OCI-LY7 (cell line): Measurements from ENCODE around the gene BHLHA9. TPM values are rescaled to one million over a fixed set of nuclear protein-coding genes. Genes with fewer than 3 reads are reported as not detected.
A peak's percentile ranks its signal among the peaks of the same experiment; 100 is the strongest.

Experiments
- BruUV-seq: library from RNA; stranded (reverse); fragments of 400-500 nt; replicated peaks from 2 replicates; lab custom pipeline; 2021; lab: Mats Ljungman, UMichigan
- CTCF ChIA-PET: fragments of 300-600 bp; sonication (Branson Sonifier 250); formaldehyde crosslinking; loops from one replicate; lab custom pipeline; 2022; ENCODE audit warnings: antibody characterized with exemption; ENCODE audit not compliant: unreplicated experiment; lab: Charles Lee
- POLR2A ChIA-PET: fragments of 300-600 bp; sonication (Branson Sonifier 250); formaldehyde crosslinking; loops from one replicate; lab custom pipeline; 2022; ENCODE audit warnings: antibody characterized with exemption; lab: Charles Lee
- DNase-seq: peaks from one replicate; pipeline ENCODE4 v3.0.0-alpha.2; 2015; ENCODE audit warnings: low spot score
- H2AFZ ChIP-seq: fragments of 200-600 bp; sonication (generic), shearing (Covaris generic); 2 replicates; pipeline ENCODE4 v1.6.1; 2014; ENCODE audit warnings: mild to moderate bottlenecking, antibody characterized with exemption, low read length, moderate library complexity
- H3K27ac ChIP-seq: fragments of 200-600 bp; sonication (generic); 2 replicates; pipeline ENCODE4 v1.5.1; 2014; ENCODE audit warnings: mixed run types, low read depth, mild to moderate bottlenecking, moderate library complexity, low read length, inconsistent platforms; ENCODE audit not compliant: poor library complexity, severe bottlenecking
- H3K36me3 ChIP-seq: fragments of 200-600 bp; sonication (generic); 2 replicates; pipeline ENCODE4 v1.6.1; 2014; ENCODE audit warnings: mild to moderate bottlenecking, antibody characterized with exemption, low read length, moderate library complexity, mixed read lengths; ENCODE audit not compliant: insufficient read depth
- H3K4me1 ChIP-seq: fragments of 200-600 bp; sonication (generic); 2 replicates; pipeline ENCODE4 v1.5.1; 2014; ENCODE audit warnings: mild to moderate bottlenecking, low read length; ENCODE audit not compliant: insufficient read depth, poor library complexity, severe bottlenecking
- H3K4me2 ChIP-seq: fragments of 200-600 bp; sonication (generic); 2 replicates; pipeline ENCODE4 v1.6.1; 2014; ENCODE audit warnings: mild to moderate bottlenecking, low read length
- H3K4me3 ChIP-seq: fragments of 200-600 bp; sonication (generic); 2 replicates; pipeline ENCODE4 v1.5.1; 2014; ENCODE audit warnings: mild to moderate bottlenecking, low read depth, low read length; ENCODE audit not compliant: poor library complexity, severe bottlenecking
- H3K79me2 ChIP-seq: fragments of 200-600 bp; sonication (generic); 2 replicates; pipeline ENCODE4 v1.6.1; 2016; ENCODE audit warnings: low read depth, mild to moderate bottlenecking, low read length, moderate library complexity, mixed read lengths; ENCODE audit not compliant: insufficient read depth
- H3K9me2 ChIP-seq: fragments of 200-600 bp; sonication (generic); 2 replicates; pipeline ENCODE4 v1.6.1; 2016; ENCODE audit warnings: mild to moderate bottlenecking, low read length, mixed read lengths; ENCODE audit not compliant: insufficient read depth
- H3K9me3 ChIP-seq: fragments of 200-600 bp; sonication (generic); 2 replicates; pipeline ENCODE4 v1.6.1; 2014; ENCODE audit warnings: mild to moderate bottlenecking, mixed run types, low read length, mixed read lengths
- H4K20me1 ChIP-seq: fragments of 200-600 bp; sonication (generic); 2 replicates; pipeline ENCODE4 v1.6.1; 2014; ENCODE audit warnings: mild to moderate bottlenecking, antibody characterized with exemption, low read length, moderate library complexity, mixed read lengths; ENCODE audit not compliant: insufficient read depth
- CTCF ChIP-seq: fragments of 200-600 bp; sonication (generic); conservative IDR thresholded peaks from 2 replicates; pipeline ENCODE4 v1.5.1; 2014; ENCODE audit warnings: mild to moderate bottlenecking, antibody characterized with exemption, low read length, moderate library complexity, mixed read lengths
- EZH2phosphoT487 ChIP-seq: fragments of 200-600 bp; sonication (generic); IDR thresholded peaks from 2 replicates; pipeline ENCODE4 v1.6.1; 2018; ENCODE audit warnings: low read depth, borderline replicate concordance, mild to moderate bottlenecking, mixed run types, antibody characterized with exemption, low read length, moderate library complexity, mixed read lengths
- intact Hi-C: fragments of 100-400 bp; cut with micrococcal nuclease; formaldehyde crosslinking; loops from one replicate; pipeline ENCODE4 v1.10.0; 2022; ENCODE audit not compliant: unreplicated experiment
- total RNA-seq, 2 experiments: library from RNA; depleted of rRNA in 1 of 2; stranded (reverse); fragments of >200 nt in 1 of 2; shearing (Covaris generic) in 1 of 2; gene quantifications; 2 replicates each; pipeline ENCODE4 v1.2.3, GENCODE V29; 2014 to 2022

Gene BHLHA9
- total RNA-seq, 2 experiments from 2014 or later = not detected

GRCh38 chr17:1260770-1261161, 9.5 kb upstream of the BHLHA9 start:
- Histone ChIP-seq H3K9me2 (no peaks in the 10 kb centered on the region), H2AFZ (no peak overlapping the region), H3K79me2 (no peaks in the 10 kb centered on the region), H3K27ac (no peak overlapping the region), H3K4me1 (no peaks in the 10 kb centered on the region), H4K20me1 (no peaks in the 10 kb centered on the region), H3K4me3 (no peak overlapping the region), H3K4me2 (no peak overlapping the region), H3K36me3 (no peaks in the 10 kb centered on the region), H3K9me3 (0 out of 2 replicates have a peak, but pooled peaks cover 4% of the 10 kb centered on the region)
- no peak for DNase-seq
- ChIA-PET POLR2A (interaction anchor here (1.7 kb wide), 1 partner anchor 8 kb away, joined by 3 read pairs; no protein-coding TSS in a partner anchor), CTCF (no interaction called here)
- no peak for TF ChIP-seq CTCF
- TF ChIP-seq EZH2phosphoT487 = no peak
- intact Hi-C loops = no loop called here
- no TSS peak for BruUV-seq

GRCh38 chr17:1264196-1264595, 6.0 kb upstream of the BHLHA9 start:
- no peak overlapping the region for H3K4me3 ChIP-seq
- no peaks in the 10 kb centered on the region for H3K79me2 ChIP-seq
- peaks cover 13% of the 10 kb centered on the region for H3K4me1 ChIP-seq
- H4K20me1 ChIP-seq = no peaks in the 10 kb centered on the region
- H3K36me3 ChIP-seq = no peaks in the 10 kb centered on the region
- no peak overlapping the region for H3K27ac ChIP-seq
- H3K4me2 ChIP-seq = no peak overlapping the region
- no peak overlapping the region for H2AFZ ChIP-seq
- DNase-seq = no peak
- TF ChIP-seq CTCF (no peak), EZH2phosphoT487 (no peak)
- ChIA-PET POLR2A (interaction anchor here (0.7 to 1.1 kb wide), 2 partner anchors 26 to 65 kb away, joined by 3 read pairs; no protein-coding TSS in a partner anchor), CTCF (no interaction called here)
- no peaks in the 10 kb centered on the region for H3K9me3 ChIP-seq
- intact Hi-C loops = no loop called here
- no peaks in the 10 kb centered on the region for H3K9me2 ChIP-seq
- BruUV-seq = no TSS peak

GRCh38 chr17:1267471-1267943, 2.7 kb upstream of the BHLHA9 start:
- POLR2A ChIA-PET = interaction anchor here (0.5 to 0.6 kb wide), 2 partner anchors 269 to 1126 kb away, joined by 3 to 4 read pairs; no protein-coding TSS in a partner anchor
- peak overlapping the region; percentile 70 for H3K4me3 ChIP-seq

More at GRCh38 chr17:1267471-1267943, 2.7 kb upstream of the BHLHA9 start:
- CTCF ChIA-PET = no interaction called here
- Histone ChIP-seq H3K36me3 (no peaks in the 10 kb centered on the region), H3K4me2 (peak overlapping the region; percentile 59), H3K9me2 (no peaks in the 10 kb centered on the region), H3K79me2 (no peaks in the 10 kb centered on the region), H4K20me1 (no peaks in the 10 kb centered on the region), H3K9me3 (no peaks in the 10 kb centered on the region), H3K27ac (peak overlapping the region; percentile 44), H3K4me1 (peaks cover 15% of the 10 kb centered on the region), H2AFZ (peak overlapping the region; percentile 70; the same call in 1 of the 2 replicates)
- BruUV-seq = no TSS peak
- DNase-seq = no peak
- TF ChIP-seq EZH2phosphoT487 = no peak
- no peak for TF ChIP-seq CTCF
- intact Hi-C loops = no loop called here
